MCF 10A (cell line): ENCODE results near the gene CTPS2. TPM values are rescaled to one million over a fixed set of nuclear protein-coding genes. Genes with fewer than 3 reads are reported as not detected.
"Not testable (repeated sequence)": the region's sequence is repeated elsewhere in the genome, so short reads cannot be mapped to it uniquely, and the experiment has no call there.

Experiments used
- BruUV-seq: library from RNA; stranded (reverse); fragments of 400-500 nt; replicated peaks from 2 replicates; lab custom pipeline; 2021; lab: Mats Ljungman, UMichigan
- CTCF ChIA-PET: fragments of 300-600 bp; sonication (Branson Sonifier 250); formaldehyde crosslinking; extraction: SDS; loops from one replicate; lab custom pipeline; 2021; ENCODE audit warnings: antibody characterized with exemption, inconsistent platforms; lab: Yijun Ruan, JAX
- POLR2A ChIA-PET: fragments of 300-600, 350-650 bp; sonication (Branson Sonifier 250); formaldehyde crosslinking; extraction: SDS; loops from one replicate; lab custom pipeline; 2020; ENCODE audit warnings: antibody characterized with exemption, inconsistent platforms; lab: Yijun Ruan, JAX
- DNase-seq: peaks from one replicate; pipeline ENCODE4 v3.0.0-alpha.2; 2018; ENCODE audit not compliant: unreplicated experiment
- H3K27ac Mint-ChIP-seq: one replicate; pipeline ENCODE4 v1.8.0; 2022; ENCODE audit warnings: mild to moderate bottlenecking, low read depth, mixed read lengths; ENCODE audit not compliant: unreplicated experiment
- H3K27me3 Mint-ChIP-seq: one replicate; pipeline ENCODE4 v1.8.0; 2022; ENCODE audit warnings: mixed read lengths; ENCODE audit not compliant: insufficient read depth, unreplicated experiment
- H3K36me3 Mint-ChIP-seq: one replicate; pipeline ENCODE4 v1.8.0; 2022; ENCODE audit warnings: mild to moderate bottlenecking, moderate library complexity, mixed read lengths; ENCODE audit not compliant: insufficient read depth, unreplicated experiment
- H3K4me1 Mint-ChIP-seq: one replicate; pipeline ENCODE4 v1.8.0; 2022; ENCODE audit warnings: mixed read lengths; ENCODE audit not compliant: insufficient read depth, unreplicated experiment
- H3K4me3 Mint-ChIP-seq: one replicate; pipeline ENCODE4 v1.8.0; 2022; ENCODE audit warnings: mild to moderate bottlenecking, moderate library complexity, mixed read lengths; ENCODE audit not compliant: unreplicated experiment
- H3K9me3 Mint-ChIP-seq: one replicate; pipeline ENCODE4 v1.8.0; 2022; ENCODE audit warnings: mixed read lengths; ENCODE audit not compliant: unreplicated experiment
- CTCF ChIP-seq: fragments of 200-600 bp; IDR thresholded peaks from one replicate; pipeline ENCODE4 v1.8.0; 2022; ENCODE audit warnings: antibody characterized with exemption, mild to moderate bottlenecking; ENCODE audit not compliant: unreplicated experiment
- intact Hi-C: fragments of 100-400 bp; cut with micrococcal nuclease; formaldehyde crosslinking; loops from 2 replicates; pipeline ENCODE4 v1.14.1; 2022
- total RNA-seq: library from RNA; stranded (reverse); gene quantifications from 2 replicates; pipeline ENCODE4 v1.2.3, GENCODE V29; 2022

The CTPS2 gene
- total RNA-seq, 1 experiment from 2014 or later, result 5.3 TPM

- intact Hi-C loops, result no loop called here
- Mint-ChIP-seq H3K4me1 (peaks cover 5% of the 10 kb centered on the region), H3K36me3 (no peaks in the 10 kb centered on the region), H3K9me3 (no peaks in the 10 kb centered on the region), H3K27me3 (no peaks in the 10 kb centered on the region), H3K27ac (no peak overlapping the region), H3K4me3 (no peak overlapping the region)
- CTCF ChIA-PET, result interaction anchor here (1.1 kb wide), 1 partner anchor 11 kb away, joined by 4 read pairs; no protein-coding TSS in a partner anchor
- no TSS peak for BruUV-seq
- POLR2A ChIA-PET, result interaction anchor here (0.7 to 1.0 kb wide), 3 partner anchors 63 to 1002 kb away, joined by 3 read pairs; partner anchors contain the start of gene TXLNG
- DNase-seq, result no peak
- TF ChIP-seq CTCF, result no peak
Observed at GRCh38 chrX:16722481-16722880, 10.0 kb upstream of the CTPS2 start.

- CTCF ChIA-PET, result interaction anchor here (0.7 to 1.2 kb wide), 3 partner anchors 14 to 62 kb away, joined by 3 to 4 read pairs (median 4); no protein-coding TSS in a partner anchor
- peaks cover 5% of the 10 kb centered on the region for H3K4me1 Mint-ChIP-seq
- H3K27me3 Mint-ChIP-seq, result peaks cover 8% of the 10 kb centered on the region
- BruUV-seq, result no TSS peak
- H3K9me3 Mint-ChIP-seq, result no peaks in the 10 kb centered on the region
- no peak for TF ChIP-seq CTCF
- intact Hi-C loops, result loop anchor here (1.0 kb wide), 1 partner anchor 68 kb away; no protein-coding TSS in a partner anchor
- H3K4me3 Mint-ChIP-seq, result peak within 1 kb of the TSS; percentile 94
- peak within 1 kb of the TSS; percentile 99 for H3K27ac Mint-ChIP-seq
- no peaks in the 10 kb centered on the region for H3K36me3 Mint-ChIP-seq
- POLR2A ChIA-PET, result interaction anchor here (0.7 to 2.6 kb wide), 32 partner anchors 8 to 1045 kb away, joined by 3 to 30 read pairs (median 4); partner anchors contain the start of genes AP1S2, CA5B, RBBP7 and TXLNG
- DNase-seq, result peak; percentile 98
Observed at GRCh38 chrX:16719334-16720084, 7.0 kb upstream of the CTPS2 start, which contains the start of gene SYAP1. Gene SYAP1 (plus strand): TSS chrX:16719612. CDS start chrX:16719725, 113 bp downstream.

GRCh38 chrX:16718824-16719333, 6.4 kb upstream of the CTPS2 start:
- H3K27me3 Mint-ChIP-seq, result peaks cover 15% of the 10 kb centered on the region
- no peak for TF ChIP-seq CTCF
- peaks cover 5% of the 10 kb centered on the region for H3K4me1 Mint-ChIP-seq
- H3K9me3 Mint-ChIP-seq, result no peaks in the 10 kb centered on the region
- H3K36me3 Mint-ChIP-seq, result no peaks in the 10 kb centered on the region
- ChIA-PET POLR2A (interaction anchor here (0.7 to 2.6 kb wide), 24 partner anchors 14 to 1042 kb away, joined by 3 to 30 read pairs (median 5); partner anchors contain the start of genes AP1S2, CA5B, RBBP7 and TXLNG), CTCF (interaction anchor here (0.9 kb wide), 1 partner anchor 152 kb away, joined by 3 read pairs; the partner anchor contains the start of gene RBBP7)
- intact Hi-C loops, result loop anchor here (1.0 kb wide), 1 partner anchor 68 kb away; no protein-coding TSS in a partner anchor
- TSS peak; percentile 99 for BruUV-seq
- peak overlapping the region; percentile 94 for H3K4me3 Mint-ChIP-seq
- H3K27ac Mint-ChIP-seq, result peak overlapping the region; percentile 99
- DNase-seq, result no peak

- CTCF ChIA-PET, intact Hi-C loops, BruUV-seq, H3K9me3 Mint-ChIP-seq, DNase-seq, H3K27ac Mint-ChIP-seq, H3K36me3 Mint-ChIP-seq, H3K4me3 Mint-ChIP-seq, H3K4me1 Mint-ChIP-seq, POLR2A ChIA-PET: not testable (repeated sequence)
- H3K27me3 Mint-ChIP-seq, result peaks cover 23% of the 10 kb centered on the region
Observed at GRCh38 chrX:16716451-16716850, 4.0 kb upstream of the CTPS2 start.

- H3K9me3 Mint-ChIP-seq, CTCF ChIA-PET, DNase-seq, H3K36me3 Mint-ChIP-seq, H3K27ac Mint-ChIP-seq, intact Hi-C loops, BruUV-seq, POLR2A ChIA-PET, H3K4me1 Mint-ChIP-seq, H3K4me3 Mint-ChIP-seq: not testable (repeated sequence)
- H3K27me3 Mint-ChIP-seq, result peaks cover 27% of the 10 kb centered on the region
Observed at GRCh38 chrX:16715638-16716037, 3.2 kb upstream of the CTPS2 start.
